ENCODE data around the gene CRYGS.

GRCh38 chr3:186552408-186553031 lies 8.3 kb upstream of the CRYGS start:
- no peak for TF ChIP-seq EZH2phosphoT487 (IDR thresholded peaks at IDR 0.05; ENCODE audit: insufficient read depth, low read depth)
- TF ChIP-seq EZH2 (IDR thresholded peaks at IDR 0.05; ENCODE audit: insufficient read depth, poor library complexity, severe bottlenecking), result no peak
